Fibroblast of skin of abdomen (primary cell): Measurements from ENCODE around the gene UFD1.

ENCODE experiments used
- DNase-seq: peaks from one replicate; pipeline ENCODE4 v3.0.0-alpha.2; 2013

The UFD1 gene

DNA sequence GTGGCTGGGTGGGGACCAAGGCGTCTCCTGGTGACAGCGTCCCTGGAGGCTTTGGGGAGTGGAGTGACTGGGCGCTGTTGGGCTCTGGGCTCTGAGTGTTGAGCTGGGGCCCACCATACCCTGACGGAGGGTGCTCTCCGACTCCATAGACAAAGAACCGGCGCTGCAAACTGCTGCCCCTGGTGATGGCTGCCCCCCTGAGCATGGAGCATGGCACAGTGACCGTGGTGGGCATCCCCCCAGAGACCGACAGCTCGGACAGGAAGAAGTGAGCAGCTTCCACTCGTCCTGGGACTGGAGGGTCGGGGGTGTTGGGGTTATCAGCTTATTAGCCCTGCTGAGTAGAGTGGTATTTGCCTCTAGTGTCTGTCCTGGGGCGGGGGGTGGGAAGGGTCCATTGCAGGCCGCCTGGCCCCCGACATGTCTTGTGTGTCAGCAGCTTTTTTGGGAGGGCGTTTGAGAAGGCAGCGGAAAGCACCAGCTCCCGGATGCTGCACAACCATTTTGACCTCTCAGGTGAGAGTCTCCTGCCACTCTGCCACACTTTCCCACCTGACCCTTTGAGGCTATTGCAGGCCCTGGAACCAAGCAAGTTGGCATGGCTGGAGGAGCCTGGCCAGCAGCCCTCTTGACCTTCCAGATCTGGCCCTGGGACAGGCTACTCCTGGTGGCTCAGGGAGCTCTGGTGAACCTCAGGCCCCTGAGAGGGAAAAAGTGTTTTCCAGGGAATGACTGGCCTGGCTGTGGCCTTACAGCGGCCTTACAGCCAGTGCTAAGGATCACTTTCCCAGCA is 37.6 kb upstream of the UFD1 start:
- DNase-seq = no peak

DNA sequence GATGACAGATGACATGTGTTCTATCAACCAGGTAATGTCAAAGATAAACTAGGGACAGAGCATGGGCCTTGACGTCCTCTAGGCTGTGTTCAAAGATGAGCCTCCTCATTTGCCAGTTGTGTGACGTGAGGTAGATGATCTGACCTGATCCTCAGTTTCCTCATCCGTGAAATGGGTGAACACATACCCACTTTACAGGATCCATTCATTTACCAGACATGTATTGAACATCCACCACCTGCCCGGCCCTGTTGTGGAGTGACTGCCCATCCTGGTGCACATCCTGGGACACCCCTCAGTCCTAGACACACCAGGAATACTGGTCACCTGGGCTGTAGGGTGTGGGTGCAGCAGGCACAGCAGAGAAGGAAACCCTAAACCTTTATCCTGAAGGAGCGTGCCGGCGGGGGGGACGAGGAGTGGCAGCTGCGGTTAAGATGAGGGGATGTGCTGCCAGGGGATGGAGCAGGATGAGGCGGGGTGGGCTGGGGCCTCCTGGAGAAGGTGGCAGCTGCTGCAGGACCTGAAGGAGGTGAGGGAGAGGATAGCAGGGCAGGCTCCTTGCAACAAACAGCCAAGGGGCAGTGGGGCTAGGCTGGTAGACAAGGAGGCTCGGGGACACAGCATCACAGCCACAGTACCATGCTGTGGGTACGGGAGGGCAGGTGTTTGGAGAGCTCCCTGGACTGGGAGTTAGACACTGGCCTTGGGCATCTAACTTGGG is 36.8 kb upstream of the UFD1 start:
- no peak for DNase-seq

DNA sequence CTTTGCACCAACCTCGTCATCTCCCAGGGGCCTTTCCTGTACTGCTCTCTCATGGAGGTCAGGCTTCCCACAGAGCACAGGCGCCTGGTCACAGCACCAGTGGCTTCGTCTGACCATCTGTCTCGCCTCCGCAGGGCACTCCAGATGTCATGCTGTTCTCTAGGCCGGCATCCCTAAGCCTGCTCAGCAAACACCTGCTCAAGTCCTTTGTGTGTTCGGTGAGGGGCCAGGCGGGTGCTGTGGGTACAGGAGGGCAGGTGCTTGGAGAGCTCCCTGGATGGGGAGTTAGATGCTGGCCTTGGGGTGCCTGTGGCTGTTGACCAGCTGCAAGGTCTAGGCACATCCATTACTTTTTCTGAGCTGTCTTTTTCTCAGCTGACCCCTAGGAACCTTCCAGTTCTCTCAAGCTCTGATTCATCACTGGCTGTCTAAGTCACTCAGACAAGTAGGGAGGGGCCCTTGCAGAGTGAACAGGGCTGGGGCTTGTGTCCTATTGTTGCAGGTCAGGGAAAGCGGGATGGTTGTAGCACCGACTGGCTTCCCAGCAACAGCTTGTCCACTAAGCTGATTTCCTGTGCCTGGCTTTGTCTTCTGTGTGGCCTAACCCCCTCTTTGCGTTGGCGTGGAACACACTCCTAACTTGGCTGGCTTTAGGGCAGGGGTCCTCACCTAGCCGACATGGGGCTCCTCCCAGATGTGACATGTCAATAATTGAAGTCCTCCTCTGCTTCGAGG is 36.0 kb upstream of the UFD1 start:
- no peak for DNase-seq

DNA sequence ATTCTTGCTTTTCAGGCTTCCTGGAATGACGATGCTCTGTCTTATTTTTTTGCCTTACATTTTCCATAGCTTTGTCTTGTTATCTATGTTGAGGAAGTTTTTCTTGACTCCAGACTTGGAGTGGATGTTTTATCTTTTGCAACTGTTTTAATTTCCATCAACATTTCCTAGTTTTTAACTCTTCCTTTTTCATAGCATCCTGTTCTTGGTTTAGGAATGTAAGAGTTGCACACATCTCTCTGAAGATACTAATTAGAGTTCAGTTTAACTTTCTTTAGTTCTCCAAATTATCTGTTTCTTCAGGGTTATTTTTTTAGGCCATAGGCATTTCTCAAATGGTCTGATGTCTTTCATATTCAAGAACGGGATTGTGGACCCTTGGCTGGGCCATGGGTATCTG is 34.8 kb upstream of the UFD1 start:
- no peak for DNase-seq

DNA sequence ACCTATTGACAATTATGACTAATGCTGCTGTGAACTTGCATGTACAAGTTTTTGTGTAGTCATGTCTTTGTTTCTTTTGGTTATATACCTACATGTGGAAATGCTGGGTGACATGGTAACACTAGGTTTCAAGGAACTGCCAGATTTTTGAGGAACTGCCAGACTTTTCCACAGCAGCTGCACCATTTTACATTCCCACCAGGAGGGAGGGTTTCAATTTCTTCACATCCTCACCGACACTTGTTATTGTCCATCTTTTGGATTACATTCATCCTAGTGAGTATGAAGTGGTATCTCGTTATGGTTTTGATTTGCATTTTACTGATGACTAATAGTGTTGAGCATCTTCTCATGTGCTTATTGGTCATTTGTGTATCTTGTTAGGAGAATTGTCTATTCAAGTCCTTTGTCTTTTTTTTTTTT is 31.9 kb upstream of the UFD1 start:
- DNase-seq = no peak

DNA sequence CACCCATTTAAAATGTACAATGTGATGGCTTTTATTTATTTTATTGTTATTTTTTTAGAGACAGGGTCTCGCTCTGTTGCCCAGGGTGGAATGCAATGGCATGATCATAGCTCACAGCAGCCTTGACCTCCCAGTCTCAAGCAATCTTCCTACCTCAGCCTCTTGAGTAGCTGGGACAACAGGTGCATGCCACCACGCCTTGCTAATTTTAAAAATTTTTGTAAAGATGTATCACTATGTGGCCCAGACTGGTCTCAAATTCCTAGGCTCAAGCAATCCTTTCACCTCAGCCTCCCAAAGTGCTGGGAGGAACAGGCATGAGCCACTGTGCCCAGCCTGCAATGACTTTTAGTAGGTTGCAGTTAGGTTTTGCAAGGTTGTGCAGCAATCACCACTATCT is 30.9 kb upstream of the UFD1 start:
- no peak for DNase-seq

DNA sequence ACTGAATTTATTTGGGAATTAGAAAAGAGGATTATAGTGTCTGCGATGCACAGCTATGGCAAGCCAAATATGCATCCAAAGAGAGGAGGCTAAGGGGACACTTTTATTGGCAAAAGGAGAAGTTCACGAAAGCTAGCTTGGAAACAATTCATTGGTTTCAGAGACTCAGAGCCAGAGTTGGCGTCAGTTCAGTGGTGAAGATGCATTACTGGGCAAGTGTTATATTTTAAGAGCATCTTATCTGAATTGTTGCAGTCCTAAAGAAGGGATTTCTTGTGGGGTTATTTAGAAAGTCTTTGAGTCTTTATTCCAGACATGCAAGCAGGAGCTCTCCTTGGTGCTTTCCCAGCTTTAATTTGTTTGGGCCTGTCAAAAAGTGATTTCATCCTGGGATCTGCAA is 30.2 kb upstream of the UFD1 start:
- DNase-seq = no peak

DNA sequence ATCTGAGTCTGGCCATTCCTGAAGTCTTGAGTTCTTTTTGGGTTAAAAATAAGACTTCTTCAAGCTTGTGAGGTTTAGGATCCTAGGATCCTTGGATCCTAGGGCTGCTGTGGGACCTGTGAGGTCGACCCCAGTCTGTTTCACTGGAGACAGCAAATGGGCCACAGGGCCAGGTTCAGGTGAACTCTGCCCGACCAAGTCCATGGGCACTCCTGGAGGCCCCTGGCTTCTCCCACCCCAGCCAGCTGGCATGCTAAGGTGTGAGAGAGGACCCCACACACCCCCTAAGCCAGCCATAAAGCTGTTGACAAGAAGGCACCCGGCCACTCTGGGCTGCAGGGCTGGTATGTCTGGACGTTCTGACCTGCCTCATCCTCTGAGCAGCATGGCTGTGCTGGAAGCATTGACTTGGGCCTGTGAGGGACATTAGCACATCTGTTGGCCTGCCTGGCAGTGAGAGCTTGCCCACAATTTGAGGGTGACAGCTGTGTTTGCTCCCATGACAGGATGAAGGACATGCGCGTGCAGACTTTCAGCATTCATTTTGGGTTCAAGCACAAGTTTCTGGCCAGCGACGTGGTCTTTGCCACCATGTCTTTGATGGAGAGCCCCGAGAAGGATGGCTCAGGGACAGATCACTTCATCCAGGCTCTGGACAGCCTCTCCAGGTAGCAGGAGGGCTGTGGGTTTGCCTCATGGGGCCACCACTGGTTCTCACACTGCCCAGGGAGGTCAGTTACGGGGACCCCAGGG is 29.2 kb upstream of the UFD1 start:
- DNase-seq = no peak

DNA sequence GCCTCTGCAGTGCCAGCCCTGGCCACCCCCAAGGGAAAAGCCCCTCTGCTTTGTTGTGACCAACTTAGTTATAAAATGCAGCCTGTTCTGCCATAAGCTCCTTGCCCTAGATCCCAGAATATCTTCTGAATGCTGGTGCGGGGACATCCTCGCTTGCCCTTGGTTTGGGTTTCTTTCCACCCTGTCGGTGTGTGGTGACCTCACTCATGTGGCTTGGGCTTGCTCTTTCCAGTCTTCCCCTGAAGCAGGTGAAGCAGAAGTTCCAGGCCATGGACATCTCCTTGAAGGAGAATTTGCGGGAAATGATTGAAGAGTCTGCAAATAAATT is 28.5 kb upstream of the UFD1 start:
- DNase-seq = no peak

DNA sequence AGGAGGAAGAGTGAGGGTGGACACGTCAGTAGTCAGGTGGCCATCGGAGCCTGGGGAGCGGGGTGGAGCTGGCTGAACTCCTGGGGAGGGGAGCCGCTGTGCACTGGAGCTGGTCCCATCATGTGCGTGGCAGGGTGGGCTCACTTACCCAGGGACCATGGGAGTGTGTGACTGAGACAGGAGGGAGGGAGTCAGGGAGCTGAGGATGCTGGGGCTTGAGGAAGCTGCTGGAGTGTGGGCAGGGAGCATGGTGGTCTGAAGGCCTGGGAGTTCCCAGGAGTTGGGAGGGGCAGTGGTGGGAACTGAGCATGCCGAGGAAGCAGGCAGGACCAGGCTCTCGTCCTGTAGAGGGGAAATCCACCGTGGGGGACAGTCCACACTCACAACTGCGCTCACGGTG is 27.2 kb upstream of the UFD1 start:
- DNase-seq = no peak

DNA sequence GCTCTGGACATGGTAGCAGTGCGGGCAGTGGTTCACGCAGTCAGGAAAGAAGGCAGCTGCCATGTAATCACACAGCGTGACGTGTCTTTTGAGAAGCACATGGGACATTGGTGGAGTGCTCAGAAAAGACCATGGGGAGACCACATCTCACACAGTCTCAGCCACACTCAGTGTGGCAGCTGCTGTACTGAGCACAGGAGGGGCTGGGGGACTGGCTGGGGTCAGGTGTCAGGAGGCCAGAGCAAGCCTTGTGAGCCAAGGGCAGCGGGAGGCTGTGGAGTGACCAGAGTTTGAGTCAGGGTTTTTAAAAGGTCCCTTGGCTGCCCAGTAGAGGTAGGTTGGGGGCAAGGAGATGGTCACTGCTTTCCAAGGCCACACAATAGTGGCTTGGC is 26.7 kb upstream of the UFD1 start:
- no peak for DNase-seq

DNA sequence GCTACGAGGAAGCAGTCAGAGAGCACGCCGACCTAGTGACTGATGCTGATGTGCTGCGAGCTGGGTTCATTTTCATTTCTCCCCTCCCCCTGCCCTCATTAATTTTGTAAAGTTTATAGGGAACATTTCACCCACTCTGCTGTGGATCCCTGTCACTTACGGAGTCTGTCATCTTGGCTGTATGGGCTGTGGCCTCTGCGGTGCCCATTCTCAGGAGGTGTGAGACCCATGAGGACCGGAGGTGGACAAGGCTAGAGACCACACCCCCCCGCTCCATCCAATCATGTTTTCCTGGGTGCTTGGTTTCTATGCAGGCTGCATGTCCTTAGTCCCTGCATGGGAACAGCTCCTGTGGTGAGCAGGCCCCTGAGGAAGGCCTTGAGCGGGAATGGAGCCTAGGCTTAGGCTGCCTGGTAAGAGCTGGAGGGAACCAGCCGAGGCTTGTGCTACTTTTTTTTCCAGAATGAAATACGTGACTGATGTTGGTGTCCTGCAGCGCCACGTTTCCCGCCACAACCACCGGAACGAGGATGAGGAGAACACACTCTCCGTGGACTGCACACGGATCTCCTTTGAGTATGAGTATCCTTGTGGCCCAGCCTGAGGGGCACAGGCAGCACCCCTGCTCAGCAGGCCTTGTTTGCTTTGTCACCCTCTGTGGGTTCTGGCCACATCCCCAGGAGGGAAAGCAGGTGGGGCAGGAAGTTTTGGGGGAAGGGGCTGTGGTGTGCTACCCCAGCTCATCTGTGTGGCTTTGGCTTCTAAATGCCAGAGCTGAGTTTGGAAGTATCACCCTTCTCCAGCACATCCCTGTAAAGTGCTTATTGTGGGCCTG is 26.1 kb upstream of the UFD1 start:
- no peak for DNase-seq

DNA sequence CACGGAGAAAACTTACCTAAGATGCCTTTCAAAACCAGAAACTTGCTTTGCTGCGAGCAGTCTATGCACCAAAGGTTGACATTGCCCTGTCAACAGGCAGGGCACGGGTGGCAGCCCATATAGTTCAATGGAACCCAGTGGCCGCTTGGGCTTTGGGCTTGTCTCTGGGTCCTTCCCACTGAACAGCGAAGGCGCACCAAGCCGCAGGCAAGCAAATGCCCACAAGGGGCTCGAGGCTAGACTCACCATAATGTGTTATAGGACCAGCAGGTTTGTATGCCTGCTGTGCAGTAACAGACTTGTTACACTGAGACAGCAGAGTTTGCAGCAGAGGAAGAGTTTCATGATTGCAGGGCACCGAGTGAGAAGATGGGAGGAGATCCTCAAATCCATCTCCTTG is 24.9 kb upstream of the UFD1 start:
- no peak for DNase-seq

DNA sequence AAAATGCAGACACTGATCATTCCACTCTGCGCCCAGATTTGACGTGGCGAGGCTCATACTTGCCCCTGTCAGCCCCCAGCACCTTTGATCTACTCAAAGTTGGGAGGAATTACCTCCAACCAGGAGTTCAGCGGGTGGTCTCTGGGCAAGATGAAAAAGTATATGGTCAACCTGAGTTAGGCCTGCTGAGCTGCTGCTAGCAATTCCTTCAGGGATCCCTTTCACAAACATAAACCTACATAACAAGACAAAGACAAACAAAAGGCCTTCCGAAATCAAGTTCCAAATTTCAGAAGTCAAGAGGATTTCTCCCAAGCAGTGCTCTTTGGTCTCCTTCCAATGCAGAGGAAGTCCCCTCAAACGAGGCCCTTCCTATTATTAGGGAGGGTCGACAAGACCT is 24.4 kb upstream of the UFD1 start:
- no peak for DNase-seq

DNA sequence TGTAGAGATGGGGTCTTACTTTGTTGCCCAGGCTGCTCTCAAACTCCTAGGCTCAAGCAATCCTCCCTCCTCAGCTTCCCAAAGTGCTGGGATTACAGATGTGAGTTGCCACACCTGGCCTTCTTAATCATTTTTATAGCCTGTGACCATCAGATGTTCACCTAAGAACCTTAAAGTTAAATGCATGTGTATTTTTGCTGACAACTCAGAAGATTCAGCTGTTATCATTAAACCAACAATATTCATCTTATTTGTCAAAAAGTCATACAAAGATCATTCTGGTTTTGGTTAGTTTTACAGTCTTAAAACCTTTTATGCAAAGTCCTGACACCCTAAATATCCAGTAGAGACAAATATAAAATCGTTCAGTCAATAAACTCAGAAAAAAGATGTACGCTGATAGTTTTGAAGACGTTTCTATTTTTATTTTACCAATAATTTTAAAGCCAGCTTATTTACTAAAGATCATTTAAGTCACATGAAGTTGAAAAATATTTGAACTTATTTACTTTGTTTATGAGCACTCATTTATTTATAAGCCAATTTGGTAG is 23.0 kb upstream of the UFD1 start:
- no peak for DNase-seq

DNA sequence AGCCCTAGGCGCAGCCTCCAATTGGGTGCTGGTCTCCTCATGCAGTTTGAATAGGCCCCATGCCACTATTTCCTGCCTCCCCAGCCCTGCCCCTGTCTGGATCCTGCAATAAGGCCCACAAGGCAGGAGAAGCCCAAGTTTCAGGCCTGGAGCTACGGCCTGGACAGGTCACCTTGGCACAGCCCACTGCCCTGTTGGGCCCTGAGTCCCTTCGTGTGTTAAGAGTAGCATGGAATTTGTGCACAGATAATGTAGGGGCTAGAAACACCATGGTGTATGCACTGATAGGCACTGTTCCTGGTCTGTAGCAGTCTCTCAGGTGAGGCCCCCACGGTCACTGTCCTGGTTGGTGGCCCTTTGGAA is 20.9 kb upstream of the UFD1 start:
- DNase-seq = no peak

DNA sequence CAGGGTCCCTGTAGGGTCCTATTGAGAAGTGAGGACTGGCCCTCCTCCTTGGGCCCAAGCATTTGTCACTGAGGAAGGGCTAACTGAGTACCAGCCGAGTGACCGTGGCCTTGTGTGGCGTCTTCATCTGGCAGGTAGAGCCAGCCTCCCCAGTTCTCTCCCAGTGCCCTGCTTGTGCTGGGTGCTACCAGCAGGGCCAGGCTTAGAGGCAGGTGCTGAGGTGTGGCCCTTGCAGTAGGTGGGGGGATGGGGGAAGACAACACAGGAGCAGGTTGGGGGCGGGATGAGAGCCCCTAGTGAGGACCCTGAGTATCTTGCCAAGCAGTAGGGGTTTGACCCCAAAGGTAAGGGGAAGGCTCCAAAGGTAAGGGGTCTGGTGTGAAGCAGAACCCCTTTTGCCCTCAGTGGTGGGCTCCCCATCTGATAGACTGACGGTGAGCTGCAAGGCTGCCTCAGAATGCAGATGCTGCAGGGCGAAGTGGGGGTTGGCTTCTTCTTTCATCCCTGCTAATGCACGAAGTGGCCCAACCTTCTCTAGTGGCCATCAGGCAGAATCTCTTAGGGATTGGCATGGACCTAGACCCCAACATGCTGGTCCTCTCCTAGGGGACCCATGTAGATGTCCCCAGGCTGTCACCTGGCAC is 20.4 kb upstream of the UFD1 start:
- no peak for DNase-seq

DNA sequence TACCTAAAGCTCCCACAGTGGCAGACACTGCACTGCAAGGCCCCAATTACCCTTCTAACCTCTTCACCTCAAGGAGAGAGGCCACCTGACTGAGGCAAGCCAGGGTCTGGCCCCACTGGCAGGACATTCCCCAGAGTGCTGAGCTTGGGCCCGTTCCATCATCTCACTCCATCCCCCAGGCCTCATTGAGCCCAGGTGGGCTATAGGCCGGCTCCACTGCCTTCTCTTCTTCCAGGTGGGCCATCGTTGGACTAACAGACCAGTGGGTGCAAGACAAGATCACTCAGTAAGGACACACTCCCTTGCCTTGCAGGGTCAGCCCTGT is 19.8 kb upstream of the UFD1 start:
- DNase-seq = no peak

DNA sequence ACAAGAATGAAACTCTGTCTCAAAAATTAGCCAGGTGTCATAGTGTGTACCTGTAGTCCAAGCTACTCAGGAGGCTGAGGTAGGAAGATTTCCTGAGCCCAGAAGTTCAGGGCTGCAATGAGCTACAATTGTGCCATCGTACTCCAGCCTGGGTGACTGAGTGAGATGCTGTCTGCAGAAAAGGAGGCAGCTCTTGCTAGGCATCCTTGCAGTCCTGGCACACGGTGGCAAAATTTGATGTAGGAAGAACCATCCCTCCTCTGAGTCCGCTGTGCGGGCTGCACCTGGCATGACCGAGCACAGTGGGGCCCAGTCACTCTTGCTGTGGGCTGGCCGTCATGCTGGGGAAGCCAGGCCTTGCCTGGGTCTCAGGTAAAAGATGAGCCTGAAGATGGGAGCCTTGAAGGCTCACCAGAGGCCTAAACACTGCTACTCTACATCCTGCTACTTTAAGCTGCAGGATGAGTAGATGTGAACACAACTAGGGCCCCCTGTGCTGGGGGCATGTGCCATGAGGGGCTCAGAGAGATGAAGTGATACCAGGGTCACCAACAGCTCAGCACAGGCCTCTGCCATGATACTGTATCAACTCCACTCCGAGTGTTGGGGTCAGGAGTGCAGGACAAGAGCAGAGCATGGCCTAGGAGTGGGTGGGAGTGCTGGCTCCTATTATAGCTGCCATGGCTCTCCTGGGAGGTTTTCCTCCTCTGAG is 19.3 kb upstream of the UFD1 start:
- DNase-seq = no peak

DNA sequence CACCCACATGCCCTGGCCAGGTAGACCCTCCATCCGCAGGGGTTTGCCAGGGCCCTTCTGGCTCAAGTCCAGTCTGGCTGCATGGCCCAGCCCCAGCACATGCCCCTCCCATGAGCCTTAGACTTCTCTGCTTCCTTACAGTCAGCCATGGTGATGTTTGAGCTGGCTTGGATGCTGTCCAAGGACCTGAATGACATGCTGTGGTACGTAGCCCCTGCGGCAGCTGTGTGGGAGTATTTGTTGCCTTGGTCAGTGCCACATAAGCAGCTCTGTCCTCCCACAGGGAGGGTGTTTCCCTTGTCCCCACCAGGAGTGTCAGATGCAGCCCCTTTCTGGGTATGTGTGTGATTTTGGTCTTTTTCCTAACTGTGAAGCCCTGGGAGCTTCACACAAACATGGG is 18.3 kb upstream of the UFD1 start:
- DNase-seq = peak; percentile 49

DNA sequence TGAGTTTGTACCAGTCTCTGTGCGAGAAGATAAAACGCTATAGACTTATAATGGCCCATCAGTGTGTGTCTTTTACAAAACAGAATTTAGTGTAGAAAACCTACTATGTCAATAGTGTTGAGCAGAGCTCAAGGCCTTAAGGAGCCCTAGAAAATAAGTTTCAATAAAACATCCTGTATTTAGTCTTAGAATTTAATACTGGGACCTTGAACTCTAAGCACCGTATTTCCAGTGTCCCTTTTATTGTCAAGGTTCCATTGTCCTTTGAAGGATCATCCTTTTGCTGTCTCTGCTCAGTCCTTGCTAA is 17.3 kb upstream of the UFD1 start:
- DNase-seq = no peak
